Kidney epithelial cell (primary cell): ENCODE measurements around the gene HOXC11. TPM values are rescaled to one million over a fixed set of nuclear protein-coding genes. Genes with fewer than 3 reads are reported as not detected.

Experiments
- DNase-seq: peaks from one replicate; pipeline ENCODE4 v3.0.0-alpha.2; 2010; ENCODE audit warnings: low read depth
- H3K27me3 ChIP-seq: 2 replicates; pipeline ENCODE4 v1.6.0; 2011; ENCODE audit warnings: low read length; ENCODE audit not compliant: control insufficient read depth, insufficient read depth
- H3K36me3 ChIP-seq: 2 replicates; pipeline ENCODE4 v1.5.1; 2011; ENCODE audit warnings: low read length; ENCODE audit not compliant: control insufficient read depth, insufficient read depth
- H3K4me3 ChIP-seq: 2 replicates; pipeline ENCODE4 v1.5.1; 2011; ENCODE audit warnings: low read depth, mild to moderate bottlenecking, control low read depth, low read length
- CTCF ChIP-seq: IDR thresholded peaks from 2 replicates; pipeline ENCODE4 v1.5.1; 2011; ENCODE audit warnings: mild to moderate bottlenecking, moderate library complexity, low read length, control low read depth, inconsistent platforms; ENCODE audit not compliant: insufficient read depth, poor library complexity, severe bottlenecking
- total RNA-seq: library from RNA; depleted of rRNA; stranded (reverse); fragments of >200 nt; gene quantifications from 2 replicates; pipeline ENCODE4 v1.2.3, GENCODE V29; 2015

The HOXC11 gene
- total RNA-seq, 1 donor from 2014 or later: 0.58 TPM

- Histone ChIP-seq H3K4me3 (no peak overlapping the region), H3K27me3 (peaks cover 99% of the 10 kb centered on the region), H3K36me3 (no peaks in the 10 kb centered on the region)
- DNase-seq: no peak
- peak; percentile 11 for TF ChIP-seq CTCF
These were observed 20.6 kb upstream of the HOXC11 start for GRCh38 chr12:53952335-53952694.

- Histone ChIP-seq H3K36me3 (no peaks in the 10 kb centered on the region), H3K4me3 (no peak overlapping the region), H3K27me3 (peaks cover 99% of the 10 kb centered on the region)
- no peak for DNase-seq
- no peak for TF ChIP-seq CTCF
These were observed 19.8 kb upstream of the HOXC11 start for GRCh38 chr12:53952871-53953734.

GRCh38 chr12:53953831-53954693, 18.9 kb upstream of the HOXC11 start:
- Histone ChIP-seq H3K27me3 (peaks cover 99% of the 10 kb centered on the region), H3K36me3 (no peaks in the 10 kb centered on the region), H3K4me3 (no peak overlapping the region)
- TF ChIP-seq CTCF: no peak
- no peak for DNase-seq

- Histone ChIP-seq H3K4me3 (no peak within 1 kb of the TSS), H3K27me3 (peaks cover 99% of the 10 kb centered on the region), H3K36me3 (no peaks in the 10 kb centered on the region)
- no peak for TF ChIP-seq CTCF
- no peak for DNase-seq
These were observed 18.3 kb upstream of the HOXC11 start, which contains the start of gene HOXC12 for GRCh38 chr12:53954694-53955035. HOXC12 (plus strand) TSS chr12:53954903; CDS start chr12:53954930, 27 bp downstream.

GRCh38 chr12:53955036-53955775, 17.7 kb upstream of the HOXC11 start:
- DNase-seq: no peak
- TF ChIP-seq CTCF: no peak
- H3K4me3 ChIP-seq: no peak overlapping the region
- peaks cover 99% of the 10 kb centered on the region for H3K27me3 ChIP-seq
- H3K36me3 ChIP-seq: no peaks in the 10 kb centered on the region
